ENCODE results near the gene IRF8. TPM values are rescaled to one million over a fixed set of nuclear protein-coding genes. Genes with fewer than 3 reads are reported as not detected.

IRF8 gene
- total and polyA plus RNA-seq, 10 donors = 103 to 329 (median 252) TPM

DNA sequence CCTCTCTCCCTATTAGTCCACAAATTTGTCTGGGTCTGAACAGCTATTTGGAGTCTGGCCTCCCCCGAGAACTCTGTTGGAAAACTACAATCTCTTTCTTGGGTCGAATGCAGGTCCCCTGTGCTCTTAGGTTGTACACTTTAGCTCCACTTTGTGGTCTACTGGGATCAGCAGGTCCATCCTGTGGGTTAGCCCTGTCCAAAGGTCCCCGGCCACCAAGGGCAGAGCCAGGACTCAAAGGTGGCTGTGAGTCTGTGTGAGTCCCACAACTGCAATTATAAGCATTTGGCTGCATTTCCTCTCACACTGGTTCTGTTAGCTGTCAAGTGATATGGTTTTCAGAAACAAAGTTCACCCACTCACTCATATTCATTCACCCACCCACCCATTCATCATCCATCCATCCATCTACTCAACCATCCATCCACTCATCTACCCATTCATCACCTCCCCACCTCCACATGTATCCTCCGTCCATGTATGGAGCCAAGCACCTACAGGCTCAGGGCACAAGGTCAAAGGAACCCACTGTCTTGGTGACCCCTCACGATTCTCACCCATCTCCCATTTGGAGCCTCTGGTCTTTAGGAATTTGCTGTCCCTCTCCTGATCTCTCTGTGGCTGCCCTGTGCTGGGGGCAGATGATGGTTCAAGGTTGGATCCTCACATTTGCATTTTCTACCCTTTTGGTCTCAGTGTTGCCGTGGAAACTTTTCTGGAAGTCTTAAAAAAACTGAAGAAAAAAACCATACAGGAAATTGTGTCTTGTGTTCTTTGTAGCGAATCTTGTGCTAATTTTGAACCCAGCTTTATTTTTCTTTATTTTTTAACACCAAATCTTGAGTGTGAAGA, 45.8 kb downstream of the IRF8 start:
- DNase-seq = no peak
- Histone ChIP-seq H3K4me1 (peaks cover 4 to 70% (median 32%) of the 10 kb centered on the region in 6 donors), H3K36me3 (no peaks in the 10 kb centered on the region), H3K4me3 (peak overlapping the region in 3 of 8 donors; percentile 15 to 59 (median 25)), H3K9me3 (no peaks in the 10 kb centered on the region), H3K27me3 (replicated peaks in 1 of 7) (peaks cover 0 to 18% (median 0%) of the 10 kb centered on the region in 7 donors), H3K27ac (peak overlapping the region; percentile 29 to 90 (median 73))
- intact Hi-C loops (cut with DNase I; ENCODE audit: low total_unique reads) = no loop called here
- TF ChIP-seq POLR2AphosphoS5 (IDR thresholded peaks at IDR 0.05) (no peak), POLR2A (IDR thresholded peaks at IDR 0.05) (no peak)
- TF ChIP-seq, protein P1, sequence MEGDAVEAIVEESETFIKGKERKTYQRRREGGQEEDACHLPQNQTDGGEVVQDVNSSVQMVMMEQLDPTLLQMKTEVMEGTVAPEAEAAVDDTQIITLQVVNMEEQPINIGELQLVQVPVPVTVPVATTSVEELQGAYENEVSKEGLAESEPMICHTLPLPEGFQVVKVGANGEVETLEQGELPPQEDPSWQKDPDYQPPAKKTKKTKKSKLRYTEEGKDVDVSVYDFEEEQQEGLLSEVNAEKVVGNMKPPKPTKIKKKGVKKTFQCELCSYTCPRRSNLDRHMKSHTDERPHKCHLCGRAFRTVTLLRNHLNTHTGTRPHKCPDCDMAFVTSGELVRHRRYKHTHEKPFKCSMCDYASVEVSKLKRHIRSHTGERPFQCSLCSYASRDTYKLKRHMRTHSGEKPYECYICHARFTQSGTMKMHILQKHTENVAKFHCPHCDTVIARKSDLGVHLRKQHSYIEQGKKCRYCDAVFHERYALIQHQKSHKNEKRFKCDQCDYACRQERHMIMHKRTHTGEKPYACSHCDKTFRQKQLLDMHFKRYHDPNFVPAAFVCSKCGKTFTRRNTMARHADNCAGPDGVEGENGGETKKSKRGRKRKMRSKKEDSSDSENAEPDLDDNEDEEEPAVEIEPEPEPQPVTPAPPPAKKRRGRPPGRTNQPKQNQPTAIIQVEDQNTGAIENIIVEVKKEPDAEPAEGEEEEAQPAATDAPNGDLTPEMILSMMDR (IDR thresholded peaks at IDR 0.05 in 8 of 11, conservative IDR thresholded peaks at IDR 0.05 in 3 of 11) = no peak
- 57 to 70% (median 68%) methylated on average over 7 of the region's 7 CpGs for WGBS, 5 donors

DNA sequence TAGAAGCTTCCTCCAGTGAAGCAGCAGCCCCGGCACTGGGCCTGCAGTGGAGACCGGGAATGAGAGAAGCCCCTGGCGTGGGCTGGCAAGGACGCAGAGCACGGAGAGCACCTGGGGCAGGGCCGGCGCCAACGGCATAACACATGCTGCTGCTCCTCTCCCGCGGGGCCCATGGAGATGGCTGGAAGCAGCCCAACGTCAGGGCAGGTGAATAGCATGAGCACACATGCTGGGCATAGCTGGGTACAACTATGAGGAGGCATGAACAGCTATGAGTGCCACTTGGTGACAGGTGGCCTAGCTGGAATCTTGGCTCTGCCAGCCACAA, 46.4 kb downstream of the IRF8 start:
- Histone ChIP-seq H3K36me3 (no peaks in the 10 kb centered on the region), H3K27me3 (replicated peaks in 1 of 7) (peaks cover 0 to 18% (median 0%) of the 10 kb centered on the region in 7 donors), H3K4me1 (peaks cover 7 to 76% (median 38%) of the 10 kb centered on the region in 6 donors), H3K27ac (peak overlapping the region in 7 of 8 donors; percentile 30 to 90 (median 77)), H3K9me3 (no peaks in the 10 kb centered on the region), H3K4me3 (peak overlapping the region in 4 of 8 donors; percentile 14 to 59 (median 20))
- WGBS, 5 donors = 46 to 78% (median 62%) methylated on average over 11 of the region's 11 CpGs
- no peak for DNase-seq
- peak; percentile 39 to 65 (median 58) for TF ChIP-seq POLR2AphosphoS5 (IDR thresholded peaks at IDR 0.05)
- no peak for TF ChIP-seq POLR2A (IDR thresholded peaks at IDR 0.05)
- TF ChIP-seq, protein P1 (IDR thresholded peaks at IDR 0.05 in 8 of 11, conservative IDR thresholded peaks at IDR 0.05 in 3 of 11) = no peak
- intact Hi-C loops (cut with DNase I; ENCODE audit: low total_unique reads) = no loop called here

DNA sequence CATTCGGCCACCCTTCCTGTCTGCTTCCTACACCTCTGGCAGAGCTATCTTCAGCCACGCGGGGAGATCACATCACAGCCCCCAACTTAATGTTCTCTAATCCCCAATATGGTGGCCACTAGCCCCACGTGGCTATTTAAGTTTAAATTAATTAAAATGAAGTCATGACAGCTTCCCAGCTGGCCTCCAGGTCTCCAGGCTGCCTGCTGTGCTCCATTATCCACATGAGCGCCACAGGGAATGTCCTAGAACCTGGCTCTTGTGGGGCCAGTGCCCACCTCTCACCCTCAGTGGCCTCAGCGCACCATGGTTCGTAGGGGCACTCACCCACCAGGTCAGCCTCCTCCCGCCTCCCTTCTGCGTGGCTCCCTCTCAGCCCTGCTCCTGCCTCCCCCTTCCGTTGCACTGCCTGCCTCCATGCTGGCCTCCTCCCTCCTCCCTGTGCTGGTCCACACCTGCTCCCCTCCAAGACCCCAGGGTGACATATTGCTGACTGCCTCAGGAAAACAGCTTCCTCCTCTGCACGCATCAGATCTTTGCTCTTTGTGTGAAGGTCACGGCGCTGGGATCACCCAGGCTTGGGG, 47.7 kb downstream of the IRF8 start:
- peaks cover 7 to 77% (median 39%) of the 10 kb centered on the region in 6 donors for H3K4me1 ChIP-seq
- peak overlapping the region in 1 of 8 donors; percentile 59 for H3K4me3 ChIP-seq
- H3K27ac ChIP-seq = peak overlapping the region in 6 of 8 donors; percentile 48 to 90 (median 80)
- DNase-seq = no peak
- H3K36me3 ChIP-seq = no peaks in the 10 kb centered on the region
- WGBS, 5 donors = 63 to 82% (median 75%) methylated on average over 13 of the region's 13 CpGs
- intact Hi-C loops (cut with DNase I; ENCODE audit: low total_unique reads) = no loop called here
- peaks cover 0 to 18% (median 0%) of the 10 kb centered on the region in 7 donors for H3K27me3 ChIP-seq (replicated peaks in 1 of 7)
- no peaks in the 10 kb centered on the region for H3K9me3 ChIP-seq
- TF ChIP-seq POLR2A (IDR thresholded peaks at IDR 0.05) = no peak
- no peak for TF ChIP-seq POLR2AphosphoS5 (IDR thresholded peaks at IDR 0.05)

DNA sequence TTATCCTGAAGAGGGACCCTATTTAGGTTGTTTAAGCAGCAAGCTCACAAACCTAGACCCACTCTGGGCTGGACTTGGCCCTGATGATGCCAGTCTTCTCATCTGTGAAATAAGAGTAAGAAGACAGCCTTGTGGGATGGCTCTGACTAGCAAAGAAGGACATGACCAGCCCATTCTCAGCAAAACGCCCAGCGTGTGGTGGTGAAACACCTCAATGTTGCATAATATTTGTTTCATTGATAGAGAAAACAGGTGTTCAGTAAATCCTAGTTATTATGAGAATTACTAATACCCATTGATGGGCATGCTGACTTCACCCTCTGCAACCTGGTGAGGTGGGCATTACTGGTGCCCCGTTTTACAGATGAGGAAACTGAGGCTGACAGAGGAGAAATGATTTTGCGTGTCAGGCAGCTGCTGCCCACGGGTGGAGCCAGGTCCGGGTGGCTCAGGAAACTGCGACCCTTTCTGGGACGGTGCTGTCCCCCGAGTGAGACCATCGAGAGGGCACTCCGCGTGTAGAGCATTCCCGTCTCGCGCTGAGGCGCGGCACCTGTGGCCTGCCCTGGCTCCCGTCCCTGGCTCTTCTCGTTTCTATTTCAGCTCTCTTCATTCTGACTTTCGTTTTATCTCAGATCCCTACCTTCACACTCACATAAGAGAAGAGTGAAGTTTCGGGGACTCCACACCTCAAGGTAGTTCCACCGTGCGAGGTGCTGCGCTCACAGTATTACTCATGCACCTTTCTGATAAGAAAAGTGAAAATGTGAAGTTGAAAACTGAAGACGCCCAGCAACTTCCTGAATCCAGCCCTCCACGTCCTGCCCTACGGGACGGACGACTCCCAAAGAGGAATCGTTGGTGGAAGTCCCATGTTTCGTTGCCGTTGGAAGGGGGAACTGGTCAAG, 48.5 kb downstream of the IRF8 start:
- Histone ChIP-seq H3K9me3 (no peaks in the 10 kb centered on the region), H3K27ac (peak overlapping the region; percentile 27 to 90 (median 73)), H3K27me3 (replicated peaks in 1 of 7) (peaks cover 0 to 18% (median 0%) of the 10 kb centered on the region in 7 donors), H3K36me3 (no peaks in the 10 kb centered on the region), H3K4me3 (peak overlapping the region in 7 of 8 donors; percentile 14 to 59 (median 22)), H3K4me1 (peaks cover 7 to 76% (median 39%) of the 10 kb centered on the region in 6 donors)
- peak; percentile 29 to 76 (median 56) for TF ChIP-seq POLR2AphosphoS5 (IDR thresholded peaks at IDR 0.05)
- TF ChIP-seq POLR2A (IDR thresholded peaks at IDR 0.05) = no peak
- 41 to 53% (median 44%) methylated on average over 32 of the region's 32 CpGs for WGBS, 5 donors
- intact Hi-C loops (cut with DNase I; ENCODE audit: low total_unique reads) = no loop called here
- no peak for DNase-seq
